GM04504 (cell line): ENCODE data around the gene AVPR1B.
"Not testable (repeated sequence)": the region's sequence is repeated elsewhere in the genome, so short reads cannot be mapped to it uniquely, and the experiment has no call there.

Source experiments
- DNase-seq: peaks from one replicate; pipeline ENCODE4 v3.0.0-alpha.2; 2012; ENCODE audit warnings: low read depth

AVPR1B gene

DNA sequence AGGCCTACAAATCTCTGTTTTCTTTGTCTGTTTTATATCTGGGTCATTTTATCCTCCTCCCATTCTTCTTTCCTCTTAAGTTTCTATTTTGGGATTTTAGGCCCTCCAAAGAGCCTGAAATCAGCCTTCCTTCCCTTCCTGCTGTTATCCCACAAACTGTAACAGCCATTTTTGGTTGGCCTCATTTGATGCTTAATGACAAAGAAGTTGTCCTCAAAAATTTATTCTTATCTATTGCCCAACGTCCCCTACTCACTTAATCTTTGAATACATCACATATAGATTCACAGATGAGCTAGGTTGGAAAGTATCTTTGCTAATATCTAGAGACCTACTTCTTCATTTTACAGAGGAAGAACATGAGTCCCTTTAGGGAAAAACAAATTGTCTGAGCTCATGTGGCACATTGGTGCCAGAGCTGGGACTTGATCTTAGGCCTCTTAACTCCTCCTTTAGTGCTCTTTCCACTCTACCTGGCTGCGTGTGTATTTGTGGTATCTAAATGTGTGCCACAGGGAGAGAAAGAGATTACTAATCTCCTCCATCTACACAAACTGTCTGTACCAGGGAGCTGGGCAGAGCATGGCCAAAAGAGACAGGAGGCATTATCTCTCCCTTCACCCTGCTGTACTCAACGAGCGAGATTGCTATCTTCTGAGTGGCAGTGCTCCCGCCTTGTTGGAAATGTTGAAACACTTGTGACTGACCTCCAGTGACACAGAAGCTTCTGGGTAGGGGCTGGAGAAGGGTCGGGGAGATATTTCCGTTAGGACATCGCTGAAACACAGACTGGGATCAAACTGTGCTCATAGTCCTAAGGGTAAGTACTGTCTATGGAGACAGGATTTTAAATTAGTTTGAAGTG, 34.1 kb downstream of the AVPR1B start:
- no peak for DNase-seq

DNA sequence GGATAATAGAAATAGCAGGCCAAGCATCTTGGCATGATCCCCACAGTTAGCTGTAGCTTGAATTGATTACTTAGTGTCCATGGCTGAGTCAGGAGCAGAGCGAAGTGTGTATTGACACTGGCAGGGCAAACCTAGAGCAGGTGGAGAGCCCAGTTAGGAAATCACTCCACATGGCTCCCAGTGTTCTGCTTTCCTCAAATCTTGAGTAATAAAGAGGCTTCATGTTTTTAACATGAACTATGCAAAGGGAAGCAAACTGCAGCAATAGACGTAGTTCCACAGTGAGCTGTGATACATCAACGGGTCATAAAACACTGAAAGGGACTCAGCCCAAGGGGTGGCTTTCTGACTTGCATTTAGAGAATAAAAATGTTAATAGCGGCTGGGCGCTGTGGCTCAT, 35.3 kb downstream of the AVPR1B start:
- no peak for DNase-seq

DNA sequence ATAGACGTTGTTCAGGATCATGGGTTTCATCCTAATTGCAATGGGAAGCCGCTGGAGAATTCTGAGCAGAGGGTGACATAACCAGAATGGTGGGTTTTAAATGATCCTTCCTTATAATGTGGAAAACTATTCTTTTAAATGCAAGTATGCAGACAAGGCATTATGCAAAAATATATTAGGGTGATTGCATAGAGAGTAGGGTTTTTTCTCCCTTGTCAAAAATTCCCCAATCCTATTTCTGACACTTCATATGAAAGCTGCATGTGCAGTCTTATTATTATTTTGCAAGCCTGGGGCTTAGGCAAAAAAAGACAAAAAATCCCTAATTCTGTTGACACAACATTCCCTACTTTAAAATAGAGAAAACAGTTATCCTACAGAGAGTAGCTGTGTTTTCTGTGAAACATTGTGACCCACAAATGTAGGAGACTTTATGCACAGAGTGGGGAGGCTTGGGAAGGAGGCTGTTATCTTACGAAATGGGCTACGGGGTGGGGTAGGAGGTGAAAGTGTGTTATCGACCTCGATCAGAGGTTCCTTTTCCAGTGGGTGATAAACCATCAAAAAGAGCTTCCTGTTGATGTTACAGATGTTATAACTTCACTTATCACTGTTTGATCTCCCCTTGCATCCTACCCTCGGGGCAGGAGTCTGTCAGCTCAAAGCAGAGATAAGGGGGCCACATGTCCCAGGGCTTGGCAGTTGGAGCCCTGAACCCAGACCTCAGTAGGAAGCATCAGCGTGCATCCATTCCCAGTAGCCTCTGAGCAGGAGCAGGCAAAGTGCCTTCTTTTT, 37.0 kb downstream of the AVPR1B start:
- DNase-seq: no peak

DNA sequence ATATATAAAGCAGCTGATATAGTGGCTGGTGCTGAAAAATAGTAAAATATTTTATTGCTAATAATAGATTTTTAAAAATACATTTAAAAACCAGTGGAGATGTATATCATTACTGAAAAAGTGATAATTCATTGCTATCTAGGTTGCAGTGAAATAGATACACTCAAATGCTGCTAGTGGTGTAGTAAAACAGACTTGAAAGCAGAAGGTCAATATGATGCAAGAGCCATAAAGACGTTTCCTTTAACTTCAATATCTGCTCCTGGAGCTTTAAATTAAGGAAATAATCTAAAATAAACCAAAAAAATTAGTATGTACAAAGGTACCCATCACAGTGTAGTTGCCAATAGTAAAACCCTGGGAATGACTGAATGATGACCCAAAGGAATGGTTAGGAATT, 38.1 kb downstream of the AVPR1B start:
- DNase-seq: no peak

DNA sequence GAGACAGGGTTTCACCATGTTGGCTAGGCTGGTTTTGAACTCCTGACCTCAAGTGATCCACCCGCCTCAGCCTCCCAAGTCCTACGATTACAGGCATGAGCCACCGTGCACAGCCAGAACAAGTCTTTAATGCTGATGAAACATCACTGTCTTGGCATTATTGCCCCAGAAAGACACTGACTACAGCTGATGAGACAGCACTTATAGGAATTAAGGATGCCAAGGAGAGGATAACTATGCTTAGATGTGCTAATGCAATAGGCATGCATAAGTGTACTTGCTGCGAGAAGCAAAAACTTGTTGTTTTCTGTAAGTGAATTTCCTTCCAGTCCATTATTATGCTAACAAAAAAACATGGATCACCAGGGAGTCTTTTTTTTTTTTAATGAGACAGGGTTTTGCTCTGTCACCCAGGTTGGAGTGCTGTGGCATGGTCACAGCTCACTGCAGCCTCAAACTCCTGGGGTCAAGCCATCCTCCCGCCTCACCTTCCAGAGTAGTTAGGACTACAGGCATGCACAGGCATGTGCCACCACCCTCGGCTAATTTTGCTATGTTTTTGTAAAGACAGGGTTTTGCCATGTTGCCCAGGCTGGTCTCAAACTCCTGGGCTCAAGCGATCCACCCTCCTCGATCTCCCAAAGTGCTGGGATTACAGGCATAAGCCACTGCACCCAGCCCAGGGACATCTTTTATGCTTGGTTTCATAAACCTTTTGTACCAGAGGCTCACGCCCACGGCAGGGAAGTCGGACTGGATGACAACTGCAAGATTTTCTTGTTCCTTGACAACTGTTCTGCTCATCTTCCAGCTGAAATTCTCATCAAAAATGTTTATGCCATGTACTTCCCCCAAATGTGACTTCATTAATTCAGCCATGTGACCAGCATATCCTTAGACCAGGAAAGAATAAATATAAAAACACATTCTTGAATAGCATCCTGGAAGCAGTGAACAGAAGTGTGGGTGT, 41.1 kb downstream of the AVPR1B start:
- peak; percentile 22 for DNase-seq

DNA sequence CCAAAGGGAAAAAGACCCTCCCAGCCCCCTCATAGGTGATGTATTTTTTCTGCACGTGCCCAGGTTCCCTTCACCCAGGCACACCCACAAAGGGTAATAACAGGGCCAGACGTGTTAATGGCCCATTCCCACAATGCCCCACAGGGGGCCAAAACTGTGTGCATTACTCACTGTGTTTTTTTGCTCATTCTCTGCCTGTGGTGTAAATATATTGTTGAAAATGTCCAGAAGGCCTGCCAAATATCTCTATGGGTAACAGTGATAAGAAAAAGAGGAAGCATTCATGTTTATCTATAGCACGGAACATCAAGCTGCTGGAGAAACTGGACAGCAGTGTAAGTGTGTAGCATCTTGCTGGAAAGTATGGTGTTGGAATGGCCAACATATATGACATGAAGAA, 42.3 kb downstream of the AVPR1B start:
- no peak for DNase-seq

DNA sequence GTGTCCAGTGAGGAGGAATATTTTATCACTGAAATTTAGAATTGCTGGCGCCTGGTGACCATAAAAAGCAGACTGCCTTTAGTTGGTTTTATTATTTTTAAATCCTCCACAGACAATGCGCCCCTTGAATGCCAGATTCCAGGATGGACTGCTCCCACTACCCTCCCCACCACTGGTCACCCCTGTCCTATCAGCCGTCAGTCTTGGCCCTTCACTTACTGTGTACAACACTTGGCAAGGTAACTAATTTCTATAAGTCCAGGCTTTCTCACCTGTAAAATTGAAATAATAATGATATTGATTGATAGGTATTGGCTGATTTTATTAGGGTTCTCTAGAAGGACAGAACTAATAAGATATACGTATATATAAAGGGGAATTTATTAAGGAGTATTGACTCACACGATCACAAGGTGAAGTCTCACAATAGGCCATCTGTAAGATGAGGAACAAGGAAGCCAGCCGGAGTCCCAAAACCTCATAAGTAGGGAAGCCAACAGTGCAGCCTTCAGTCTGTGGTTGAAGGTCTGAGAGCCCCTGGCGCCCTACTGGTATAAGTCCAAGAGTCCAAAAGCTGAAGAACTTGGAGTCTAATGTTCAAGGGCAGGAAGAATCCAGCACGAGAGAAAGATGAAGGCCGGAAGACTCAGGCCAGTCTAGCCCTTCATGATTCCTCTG, 46.4 kb downstream of the AVPR1B start:
- DNase-seq: no peak

DNA sequence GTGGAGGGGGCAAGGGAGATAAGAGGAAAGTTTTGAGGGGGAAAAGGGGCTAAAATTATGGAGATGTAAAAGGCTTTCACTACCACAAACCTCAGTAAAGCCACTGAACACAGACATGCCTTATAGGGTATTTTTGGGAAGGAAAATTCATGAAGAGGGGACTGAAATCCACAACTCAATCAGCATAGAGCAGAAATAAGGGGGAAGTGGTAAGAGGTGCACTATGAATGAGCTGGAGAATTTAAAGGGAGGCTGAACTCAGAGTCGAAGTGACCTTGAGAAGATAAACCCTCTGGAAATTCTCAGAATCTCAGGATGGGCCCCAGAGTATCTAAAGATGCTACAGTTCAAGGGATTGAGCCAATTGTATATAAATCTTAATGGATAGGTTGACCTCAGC, 48.9 kb downstream of the AVPR1B start:
- DNase-seq: no peak

DNA sequence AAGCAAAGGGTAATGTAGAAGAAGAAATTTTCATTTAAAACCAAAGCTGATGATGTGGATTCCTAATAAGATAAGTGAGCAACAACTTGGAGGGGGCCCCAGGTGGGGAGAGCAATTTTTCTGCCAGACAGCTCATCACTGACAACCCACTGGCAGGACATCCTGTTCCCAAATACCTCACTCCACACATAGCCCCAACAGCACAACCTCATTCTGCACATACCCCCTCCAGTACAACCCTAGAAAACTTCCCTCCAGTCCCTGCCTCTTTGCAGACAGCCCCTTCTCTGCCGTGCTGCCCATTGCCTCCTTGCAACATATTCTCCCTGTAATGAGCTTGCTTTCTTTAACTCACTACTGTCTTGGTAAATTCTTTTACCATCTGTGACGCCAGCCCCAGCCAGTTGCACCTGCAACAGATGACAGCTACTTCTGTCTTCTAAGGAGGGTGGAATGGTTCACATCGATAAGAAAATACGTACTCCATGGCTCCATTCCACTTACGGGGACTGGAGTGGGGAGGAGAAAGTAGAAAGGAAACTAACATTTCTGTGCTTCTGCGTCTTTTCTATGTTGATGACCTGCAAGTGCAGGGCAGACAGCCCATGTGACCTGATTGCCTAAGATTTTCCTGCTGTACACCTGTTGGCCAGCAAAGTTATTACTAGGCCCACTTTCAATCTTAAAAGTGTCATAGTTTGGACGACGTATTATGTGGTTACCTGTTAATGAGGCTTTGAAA, 49.5 kb downstream of the AVPR1B start:
- no peak for DNase-seq

DNA sequence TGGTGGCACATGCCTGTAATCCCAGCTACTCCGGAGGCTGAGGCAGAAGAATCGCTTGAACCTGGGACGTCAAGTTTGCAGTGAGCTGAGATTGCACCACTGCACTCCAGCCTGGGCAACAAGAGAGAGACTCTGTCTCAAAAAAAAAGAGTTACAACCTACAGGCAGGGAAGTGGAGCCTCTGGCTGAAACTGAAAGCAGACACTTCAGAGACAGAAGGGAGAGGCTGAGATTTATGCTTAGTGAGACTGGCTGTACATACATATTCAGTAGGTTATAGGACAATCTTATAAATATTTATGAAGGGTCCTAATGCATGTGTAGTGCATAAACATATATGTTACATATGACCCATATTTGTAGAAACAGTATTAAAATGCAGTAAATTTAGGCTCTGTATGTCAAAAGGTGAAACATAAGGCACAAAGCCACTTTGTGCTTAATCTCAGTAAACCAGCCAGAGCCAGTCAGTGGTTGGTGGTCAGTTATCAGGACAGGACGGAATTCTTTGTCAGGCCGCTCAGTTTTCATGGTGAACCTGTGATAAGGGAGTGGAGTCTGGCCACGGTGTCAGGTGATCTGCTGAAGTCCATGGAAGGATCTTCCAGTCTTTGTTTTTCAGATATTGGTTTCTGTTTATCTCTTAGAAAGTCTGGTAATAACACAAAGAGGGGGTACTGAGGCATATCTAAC, 50.6 kb downstream of the AVPR1B start:
- DNase-seq: no peak

DNA sequence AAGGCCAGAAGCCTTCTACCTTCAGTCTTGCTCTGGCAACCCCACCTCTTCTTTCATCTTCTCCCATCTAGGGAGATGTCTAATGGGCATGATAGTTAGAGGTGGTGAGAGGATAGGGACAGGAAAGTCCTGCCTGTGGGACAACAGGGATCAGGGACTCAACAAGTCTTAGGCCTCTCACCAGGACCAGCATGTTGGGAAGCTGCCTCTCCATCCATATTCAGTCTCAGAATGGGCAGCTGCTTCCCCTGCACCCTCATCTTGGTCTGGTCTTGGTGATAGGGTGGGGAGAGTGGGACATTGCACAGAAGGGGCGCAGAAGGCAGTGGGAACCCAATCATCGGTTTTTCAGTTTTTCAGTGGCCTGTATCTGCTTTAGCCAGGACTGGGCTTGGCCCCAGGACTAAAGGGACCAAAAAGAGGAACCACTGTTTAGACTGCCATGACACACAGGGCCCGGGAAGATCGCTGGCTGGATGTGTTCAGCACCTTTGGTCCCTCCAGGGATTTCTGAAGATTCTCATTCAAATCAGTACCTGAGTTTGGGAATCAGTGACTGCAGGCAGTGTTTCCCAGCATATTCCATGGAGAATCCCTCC, 51.5 kb downstream of the AVPR1B start:
- no peak for DNase-seq

DNA sequence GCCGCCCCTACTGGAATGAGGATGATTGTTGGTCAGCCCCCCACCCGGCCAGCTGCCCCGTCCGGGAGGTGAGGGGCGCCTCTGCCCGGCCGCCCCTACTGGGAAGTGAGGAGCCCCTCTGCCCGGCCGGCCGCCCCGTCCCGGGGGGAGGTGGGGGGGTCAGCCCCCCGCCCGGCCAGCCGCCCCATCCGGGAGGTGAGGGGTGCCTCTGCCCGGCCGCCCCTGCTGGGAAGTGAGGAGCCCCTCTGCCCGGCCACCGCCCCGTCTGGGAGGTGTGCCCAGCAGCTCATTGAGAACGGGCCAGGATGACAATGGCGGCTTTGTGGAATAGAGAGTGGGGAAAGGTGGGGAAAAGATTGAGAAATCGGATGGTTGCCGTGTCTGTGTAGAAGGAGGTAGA, 52.7 kb downstream of the AVPR1B start:
- DNase-seq: not testable (repeated sequence)

DNA sequence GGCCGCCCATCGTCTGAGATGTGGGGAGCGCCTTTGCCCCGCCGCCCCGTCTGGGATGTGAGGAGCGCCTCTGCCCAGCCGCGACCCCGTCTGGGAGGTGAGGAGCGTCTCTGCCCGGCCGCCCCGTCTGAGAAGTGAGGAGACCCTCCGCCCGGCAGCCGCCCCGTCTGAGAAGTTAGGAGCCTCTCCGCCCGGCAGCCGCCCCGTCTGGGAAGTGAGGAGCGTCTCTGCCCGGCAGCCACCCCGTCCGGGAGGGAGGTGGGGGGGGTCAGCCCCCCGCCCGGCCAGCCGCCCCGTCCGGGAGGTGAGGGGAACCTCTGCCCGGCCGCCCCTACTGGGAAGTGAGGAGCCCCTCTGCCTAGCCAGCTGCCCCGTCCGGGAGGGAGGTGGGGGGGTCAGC, 53.2 kb downstream of the AVPR1B start:
- not testable (repeated sequence) for DNase-seq

DNA sequence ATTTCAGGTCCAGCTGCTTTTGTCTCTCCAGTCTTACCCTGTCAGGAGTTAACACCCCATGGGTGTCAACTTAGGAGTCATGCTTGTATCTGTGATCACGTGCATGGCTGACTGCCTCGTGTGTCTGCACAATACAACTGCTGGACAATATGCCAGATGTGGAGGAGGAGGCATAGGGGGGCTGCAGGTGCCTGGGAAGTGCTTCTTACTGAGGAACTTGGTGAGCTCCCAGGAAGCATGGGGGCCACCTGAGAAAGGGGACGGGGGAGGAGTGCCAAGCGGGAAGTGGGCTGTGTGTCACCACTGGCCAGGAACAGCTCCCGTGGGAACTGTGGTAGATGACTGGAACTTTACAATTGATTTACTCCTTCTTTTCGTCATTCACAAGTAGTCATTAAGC, 54.7 kb downstream of the AVPR1B start:
- DNase-seq: no peak

DNA sequence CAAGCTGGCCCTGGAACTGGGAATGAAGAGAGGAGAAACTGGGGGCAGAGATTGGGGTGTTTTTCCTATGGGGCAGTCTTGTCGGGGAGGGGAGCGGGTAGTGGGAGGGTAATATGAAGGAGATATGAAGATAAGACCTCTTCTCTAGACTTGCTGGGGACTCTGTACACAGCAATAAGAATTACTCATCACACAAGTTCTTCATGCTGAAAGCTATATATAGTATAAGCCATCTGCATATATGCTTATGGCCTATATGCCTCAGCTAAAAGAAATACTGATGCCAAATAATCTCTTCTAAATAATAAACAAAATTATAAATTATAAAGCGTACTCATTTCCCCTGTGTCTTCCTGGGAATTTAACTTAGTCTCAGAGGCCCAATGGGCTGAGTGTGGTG, 56.3 kb downstream of the AVPR1B start:
- DNase-seq: no peak
